Suprapubic skin (tissue), 4 donors: Measurements from ENCODE around the gene EDARADD. TPM values are rescaled to one million over a fixed set of nuclear protein-coding genes. Genes with fewer than 3 reads are reported as not detected.

Experiments
- DNase-seq, 2 donors: peaks; one replicate each; pipeline ENCODE4 v3.0.0-alpha.2; 2019; ENCODE audit warnings: low spot score in 2 of 2
- H3K27ac ChIP-seq: fragments of 200-600 bp; sonication (generic); one replicate; pipeline ENCODE4 v1.5.1; 2019
- H3K27me3 ChIP-seq: fragments of 200-600 bp; sonication (generic); one replicate; pipeline ENCODE4 v1.5.1; 2019
- H3K36me3 ChIP-seq: fragments of 200-600 bp; sonication (generic); one replicate; pipeline ENCODE4 v1.5.1; 2019
- H3K4me1 ChIP-seq: fragments of 200-600 bp; sonication (generic); one replicate; pipeline ENCODE4 v1.5.1; 2019
- H3K4me3 ChIP-seq: fragments of 200-600 bp; sonication (generic); one replicate; pipeline ENCODE4 v1.5.1; 2019; ENCODE audit warnings: mild to moderate bottlenecking
- H3K9me3 ChIP-seq: fragments of 200-600 bp; sonication (generic); one replicate; pipeline ENCODE4 v1.5.1; 2019
- CTCF ChIP-seq, 2 donors: fragments of 200-600 bp in 1 of 2; fragments of 450-650 bp in 1 of 2; sonication (generic) in 1 of 2; IDR thresholded peaks; one replicate each; pipeline ENCODE4 v1.5.1; 2016 to 2019; ENCODE audit warnings: antibody characterized with exemption in 2 of 2, mild to moderate bottlenecking in 1 of 2, moderate library complexity in 1 of 2
- EP300 ChIP-seq: sonication (generic); formaldehyde crosslinking; IDR thresholded peaks from one replicate; pipeline ENCODE4 v1.6.1; 2017; ENCODE audit warnings: antibody characterized with exemption
- POLR2A ChIP-seq, 2 donors: fragments of 450-650 bp; IDR thresholded peaks; one replicate each; pipeline ENCODE4 v1.6.1; 2017; ENCODE audit warnings: antibody characterized with exemption in 2 of 2, mild to moderate bottlenecking in 2 of 2, moderate library complexity in 2 of 2
- POLR2AphosphoS5 ChIP-seq, 3 donors: sonication (generic); formaldehyde crosslinking; IDR thresholded peaks; one replicate each; pipeline ENCODE4 v1.6.1; 2017; ENCODE audit warnings: antibody characterized with exemption in 3 of 3
- WGBS: methylation state at CpG from one replicate; pipeline ENCODE4 v1.1.5; 2018; 5-methylcytosine and 5-hydroxymethylcytosine counted together
- total RNA-seq, 4 donors: library from RNA; depleted of rRNA; stranded (reverse); fragments of >200 nt; gene quantifications; one replicate each; pipeline ENCODE4 v1.1.0, GENCODE V29; 2016

EDARADD gene
- total RNA-seq, 4 donors from 2014 or later = 5.5 to 10.1 (median 7.6) TPM

GRCh38 chr1:236401698-236402097 is 7.6 kb downstream of the EDARADD start:
- Histone ChIP-seq H3K36me3 (no peaks in the 10 kb centered on the region), H3K27ac (no peak overlapping the region), H3K4me1 (no peaks in the 10 kb centered on the region), H3K9me3 (no peaks in the 10 kb centered on the region), H3K4me3 (no peak overlapping the region), H3K27me3 (no peaks in the 10 kb centered on the region)
- WGBS = 90% methylated on average over 7 of the region's 7 CpGs
- no peak for DNase-seq
- no peak for TF ChIP-seq CTCF (IDR thresholded peaks at IDR 0.05)
- no peak for TF ChIP-seq POLR2AphosphoS5 (IDR thresholded peaks at IDR 0.05)
- no peak for TF ChIP-seq EP300
- no peak for TF ChIP-seq POLR2A (IDR thresholded peaks at IDR 0.05)

DNA sequence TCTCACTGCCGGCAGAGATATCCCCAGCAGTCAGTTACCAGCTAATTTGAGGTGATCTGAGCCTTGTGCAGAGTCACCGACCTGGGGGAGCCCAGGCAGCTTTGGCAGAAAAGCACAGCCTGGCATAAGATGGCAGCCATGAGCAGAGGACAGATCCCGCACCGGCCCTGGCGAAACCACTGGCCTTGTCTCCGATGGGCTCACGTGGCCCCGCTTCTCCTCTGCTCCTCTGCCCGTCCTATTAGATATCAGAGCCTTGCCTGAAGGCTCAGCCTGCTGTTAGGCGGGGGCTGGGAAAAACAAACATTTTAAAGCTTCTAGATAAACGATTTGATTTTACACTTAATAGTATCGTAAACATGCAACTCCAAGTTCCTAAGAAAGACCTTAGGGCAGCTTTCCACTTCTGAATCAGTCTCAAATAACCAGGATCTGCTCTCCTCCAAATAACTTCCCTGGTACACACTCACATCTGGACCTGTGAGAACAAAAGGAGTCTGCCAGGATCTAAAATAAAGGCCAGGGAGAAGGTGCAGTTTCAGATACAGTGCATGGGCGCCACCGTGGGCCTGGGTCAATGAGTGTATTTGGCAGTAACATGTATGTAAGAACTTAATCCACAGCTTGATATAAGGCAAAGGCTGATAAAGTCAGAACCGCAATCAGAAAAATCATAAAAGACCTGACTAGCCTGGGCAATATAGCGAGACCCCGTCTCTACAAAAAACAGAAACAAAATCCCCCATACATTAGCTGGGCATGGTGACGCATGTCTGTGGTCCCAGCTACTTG is 10.0 kb downstream of the EDARADD start:
- Histone ChIP-seq H3K4me3 (no peak overlapping the region), H3K4me1 (no peaks in the 10 kb centered on the region), H3K27me3 (no peaks in the 10 kb centered on the region), H3K9me3 (no peaks in the 10 kb centered on the region), H3K27ac (no peak overlapping the region), H3K36me3 (no peaks in the 10 kb centered on the region)
- DNase-seq = no peak
- 86% methylated on average over 13 of the region's 18 CpGs for WGBS
- TF ChIP-seq EP300 = no peak

DNA sequence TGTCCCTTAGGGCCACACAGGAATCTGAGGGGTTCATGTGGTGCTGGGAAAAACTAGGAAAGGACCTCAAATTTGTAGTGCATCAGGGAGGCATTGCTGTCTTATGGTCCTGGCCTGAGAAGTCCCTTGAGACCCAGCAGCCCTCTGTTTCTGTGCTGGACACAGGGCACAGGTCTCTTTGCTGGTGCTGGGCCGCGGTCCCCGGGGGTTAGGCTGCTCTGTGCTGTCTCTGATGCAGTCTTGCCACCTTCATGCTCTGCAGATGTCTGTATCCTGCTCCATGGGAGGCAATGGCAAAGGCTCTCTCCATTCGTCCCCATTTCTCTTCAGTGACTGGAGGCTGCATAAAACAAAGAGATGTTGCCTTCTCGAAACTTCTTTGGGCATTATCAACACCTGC is 13.0 kb downstream of the EDARADD start:
- Histone ChIP-seq H3K4me1 (no peaks in the 10 kb centered on the region), H3K36me3 (peaks cover 3% of the 10 kb centered on the region), H3K27me3 (no peaks in the 10 kb centered on the region), H3K4me3 (no peak overlapping the region), H3K27ac (no peak overlapping the region), H3K9me3 (no peaks in the 10 kb centered on the region)
- no peak for DNase-seq
- TF ChIP-seq POLR2A (IDR thresholded peaks at IDR 0.05) = no peak
- no peak for TF ChIP-seq EP300
- TF ChIP-seq POLR2AphosphoS5 (IDR thresholded peaks at IDR 0.05) = no peak
- TF ChIP-seq CTCF (IDR thresholded peaks at IDR 0.05) = no peak
- WGBS = 89% methylated on average over 5 of the region's 5 CpGs

DNA sequence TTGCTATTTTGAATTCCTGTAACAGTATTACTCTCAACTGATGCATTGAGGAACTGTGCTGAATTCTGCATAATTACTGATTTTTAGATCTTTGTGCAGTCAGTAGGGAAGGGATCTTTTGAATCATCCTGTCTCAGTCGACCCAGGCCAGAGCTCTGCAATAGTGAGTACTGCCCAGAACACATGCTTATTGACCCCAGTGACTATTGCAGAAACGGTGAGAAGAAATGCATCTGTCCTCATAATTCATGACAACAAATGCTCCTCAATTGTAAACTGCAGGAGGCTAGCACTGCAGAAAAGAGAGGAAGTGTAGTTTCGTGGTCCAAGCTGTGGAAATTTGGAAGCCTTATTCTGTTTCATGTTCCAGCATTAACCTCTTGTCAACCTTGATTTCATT is 19.6 kb downstream of the EDARADD start:
- WGBS = 40% methylated on average over 3 of the region's 3 CpGs
- Histone ChIP-seq H3K4me1 (no peaks in the 10 kb centered on the region), H3K9me3 (no peaks in the 10 kb centered on the region), H3K27ac (no peak overlapping the region), H3K27me3 (no peaks in the 10 kb centered on the region), H3K36me3 (peaks cover 3% of the 10 kb centered on the region), H3K4me3 (no peak overlapping the region)
- DNase-seq = no peak
- TF ChIP-seq POLR2AphosphoS5 (IDR thresholded peaks at IDR 0.05) (no peak), POLR2A (IDR thresholded peaks at IDR 0.05) (no peak), CTCF (IDR thresholded peaks at IDR 0.05) (no peak), EP300 (no peak)

DNA sequence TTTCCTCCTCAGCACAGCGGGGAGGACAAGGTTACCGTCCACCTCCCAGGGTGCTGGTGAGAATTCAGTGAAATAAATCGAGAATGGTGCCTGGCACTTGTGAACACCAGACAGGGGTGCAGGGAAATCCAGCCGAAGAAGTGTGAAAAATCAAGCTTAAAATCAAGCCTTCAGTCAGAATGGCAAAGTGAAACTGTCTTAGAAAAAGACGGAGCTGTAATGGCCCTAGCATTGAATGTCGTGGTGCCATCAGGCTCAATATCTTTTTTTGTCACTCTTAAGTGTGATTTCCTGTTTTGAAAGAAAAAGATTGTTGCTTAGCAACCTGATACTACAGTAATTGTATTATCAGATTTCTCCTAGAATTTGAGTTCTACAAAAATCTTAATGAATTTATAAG is 22.1 kb downstream of the EDARADD start:
- no peaks in the 10 kb centered on the region for H3K27me3 ChIP-seq
- H3K27ac ChIP-seq = no peak overlapping the region
- no peaks in the 10 kb centered on the region for H3K9me3 ChIP-seq
- DNase-seq = no peak
- TF ChIP-seq CTCF (IDR thresholded peaks at IDR 0.05) (no peak), POLR2A (IDR thresholded peaks at IDR 0.05) (no peak), EP300 (no peak), POLR2AphosphoS5 (IDR thresholded peaks at IDR 0.05) (no peak)
- H3K4me3 ChIP-seq = no peak overlapping the region
- no peaks in the 10 kb centered on the region for H3K4me1 ChIP-seq
- no peaks in the 10 kb centered on the region for H3K36me3 ChIP-seq
- 71% methylated on average over 6 of the region's 6 CpGs for WGBS

DNA sequence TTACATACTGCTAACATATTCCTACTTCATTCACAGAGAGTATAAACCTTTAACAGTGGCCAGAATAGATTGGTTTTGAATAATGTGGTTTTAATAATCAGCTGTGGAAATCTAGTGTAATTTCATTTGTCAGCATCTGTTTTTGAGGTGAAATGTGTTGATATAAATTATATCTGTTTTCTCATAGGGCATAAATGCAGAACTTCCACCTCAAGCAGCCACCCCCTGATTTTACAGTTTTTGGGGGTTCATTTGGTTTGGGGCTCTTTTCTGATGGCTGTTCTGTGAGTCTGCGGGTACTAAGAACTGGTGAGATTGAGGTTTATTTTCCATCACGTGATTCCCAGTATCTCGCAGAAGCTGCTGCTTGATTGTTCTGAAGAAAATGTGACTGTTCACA is 23.2 kb downstream of the EDARADD start:
- H3K27me3 ChIP-seq = no peaks in the 10 kb centered on the region
- H3K27ac ChIP-seq = no peak overlapping the region
- no peak overlapping the region for H3K4me3 ChIP-seq
- no peaks in the 10 kb centered on the region for H3K9me3 ChIP-seq
- no peaks in the 10 kb centered on the region for H3K4me1 ChIP-seq
- 83% methylated on average over 3 of the region's 3 CpGs for WGBS
- H3K36me3 ChIP-seq = no peaks in the 10 kb centered on the region
- DNase-seq = no peak
- TF ChIP-seq CTCF (IDR thresholded peaks at IDR 0.05) (no peak), POLR2AphosphoS5 (IDR thresholded peaks at IDR 0.05) (no peak), EP300 (no peak), POLR2A (IDR thresholded peaks at IDR 0.05) (no peak)
